ENCODE results near the gene PSMD3.

The PSMD3 gene

DNA sequence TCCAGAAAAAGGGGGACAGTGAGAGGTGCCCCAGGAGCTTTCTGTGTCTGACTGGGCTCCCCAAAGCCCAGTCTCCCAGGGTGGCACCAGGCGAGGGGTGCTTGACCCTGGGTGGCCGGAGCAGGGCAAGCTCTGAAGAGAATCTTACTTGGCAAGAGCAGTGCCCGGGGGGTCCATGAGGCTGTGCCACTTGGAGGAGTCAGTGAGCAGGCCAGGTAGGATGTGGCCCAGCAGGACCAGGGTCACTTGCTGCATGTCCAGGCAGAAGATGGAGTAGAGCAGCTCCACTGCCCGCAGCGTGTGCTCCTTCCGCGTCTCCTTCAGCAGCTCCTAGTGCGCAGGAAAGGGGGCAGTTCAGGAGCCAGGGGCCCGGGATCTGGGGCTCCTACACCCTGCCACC, 41.9 kb downstream of the PSMD3 start:
- DNase-seq (ENCODE audit: low spot score), result no peak

DNA sequence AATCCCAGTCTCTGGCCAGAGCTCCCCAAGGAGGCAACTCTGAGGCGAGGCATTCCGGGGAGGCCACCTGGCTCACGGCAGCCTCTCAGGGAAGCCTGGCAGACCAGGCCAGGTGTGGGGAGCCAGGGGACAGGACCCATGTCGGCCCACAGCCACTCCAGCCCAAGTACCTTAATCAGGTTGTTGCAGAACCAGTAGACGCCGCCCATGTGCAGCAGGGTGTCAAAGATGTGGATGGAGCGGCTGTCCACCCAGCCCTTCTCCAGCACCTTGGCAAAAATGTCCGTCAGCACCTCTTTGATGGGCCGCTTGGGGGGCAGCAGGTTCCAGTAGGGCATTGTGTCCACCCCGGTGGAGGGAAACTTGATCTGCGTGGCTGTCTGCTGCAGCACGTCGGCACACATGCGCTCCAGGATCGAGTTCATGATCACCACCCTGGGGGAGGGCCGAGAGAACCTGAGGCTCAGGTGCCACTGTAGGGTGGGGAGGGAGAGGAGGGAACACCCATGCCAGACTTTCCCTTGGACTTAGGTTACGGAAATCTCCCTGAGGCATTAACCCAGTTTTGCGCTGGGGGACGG, 42.4 kb downstream of the PSMD3 start:
- no peak for DNase-seq (ENCODE audit: low spot score)

DNA sequence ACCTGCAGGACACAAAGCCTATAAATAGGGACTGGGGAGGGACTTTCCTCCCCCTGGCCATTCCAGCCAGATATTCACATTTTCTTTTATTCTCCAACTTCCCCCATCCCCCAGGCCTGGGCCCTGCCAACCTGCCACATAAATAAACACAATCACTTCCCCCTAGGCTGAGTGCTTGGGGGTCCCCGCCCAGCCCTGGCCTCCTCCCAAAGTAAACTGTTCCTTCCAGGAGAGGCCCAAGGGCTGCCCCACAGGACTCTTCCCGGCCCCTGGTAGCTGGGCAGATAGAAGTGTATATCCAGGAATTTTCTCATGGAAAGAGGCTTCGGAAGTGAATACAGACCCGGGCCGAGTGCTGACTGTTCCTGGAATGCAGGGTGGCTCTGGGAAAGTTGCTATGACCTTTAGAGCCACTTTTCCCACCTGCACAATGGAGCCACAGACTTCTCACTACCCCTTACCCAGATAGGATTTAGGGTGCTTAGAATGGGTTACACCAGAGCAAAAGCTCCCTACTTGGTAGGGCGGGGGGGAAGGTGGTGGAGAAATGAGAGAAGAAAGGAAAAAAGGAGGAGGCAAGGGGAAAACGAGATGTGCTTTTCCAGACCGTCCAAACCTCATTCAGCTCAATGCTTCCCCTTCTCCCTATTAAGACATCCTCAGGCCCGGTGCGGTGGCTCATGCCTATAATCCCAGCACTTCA, 43.1 kb downstream of the PSMD3 start:
- DNase-seq (ENCODE audit: low spot score), result no peak

DNA sequence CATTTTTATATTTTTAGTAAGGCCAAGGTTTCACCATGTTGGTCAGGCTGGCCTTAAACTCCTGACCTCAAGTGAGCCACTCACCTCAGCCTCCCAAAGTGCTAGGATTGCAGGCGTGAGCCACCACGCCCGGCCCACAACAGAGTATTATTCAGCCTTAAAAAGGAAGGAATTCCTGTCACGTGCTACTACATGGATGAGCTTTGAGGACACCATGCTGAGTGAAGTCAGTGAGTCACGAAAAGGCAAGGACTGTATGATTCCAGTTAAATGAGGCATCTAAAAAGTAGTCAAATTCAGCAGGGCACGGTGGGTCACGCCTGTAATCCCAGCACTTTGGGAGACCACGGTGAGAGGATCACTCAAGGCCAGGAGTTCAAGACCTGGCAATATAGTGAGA, 44.3 kb downstream of the PSMD3 start:
- no peak for DNase-seq (ENCODE audit: low spot score)

DNA sequence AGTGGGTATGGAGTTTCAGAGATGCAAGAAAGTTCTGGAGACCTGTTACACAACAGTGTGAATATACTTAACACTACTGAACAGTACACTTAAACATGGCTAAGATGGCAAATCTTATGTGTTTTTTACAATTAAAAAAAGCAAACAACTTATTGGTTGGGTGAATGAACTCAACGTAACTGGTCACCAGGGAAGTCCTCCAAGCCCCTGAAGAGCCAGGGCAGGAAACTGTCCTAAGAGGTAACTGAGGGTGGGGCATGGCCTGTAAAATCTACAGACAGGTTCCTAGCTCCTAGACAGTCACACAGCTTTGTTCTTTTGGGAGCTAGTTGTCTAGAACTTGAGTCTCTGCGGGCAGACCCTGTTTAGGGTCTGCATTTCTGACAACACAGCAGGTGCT, 45.0 kb downstream of the PSMD3 start:
- no peak for DNase-seq (ENCODE audit: low spot score)

DNA sequence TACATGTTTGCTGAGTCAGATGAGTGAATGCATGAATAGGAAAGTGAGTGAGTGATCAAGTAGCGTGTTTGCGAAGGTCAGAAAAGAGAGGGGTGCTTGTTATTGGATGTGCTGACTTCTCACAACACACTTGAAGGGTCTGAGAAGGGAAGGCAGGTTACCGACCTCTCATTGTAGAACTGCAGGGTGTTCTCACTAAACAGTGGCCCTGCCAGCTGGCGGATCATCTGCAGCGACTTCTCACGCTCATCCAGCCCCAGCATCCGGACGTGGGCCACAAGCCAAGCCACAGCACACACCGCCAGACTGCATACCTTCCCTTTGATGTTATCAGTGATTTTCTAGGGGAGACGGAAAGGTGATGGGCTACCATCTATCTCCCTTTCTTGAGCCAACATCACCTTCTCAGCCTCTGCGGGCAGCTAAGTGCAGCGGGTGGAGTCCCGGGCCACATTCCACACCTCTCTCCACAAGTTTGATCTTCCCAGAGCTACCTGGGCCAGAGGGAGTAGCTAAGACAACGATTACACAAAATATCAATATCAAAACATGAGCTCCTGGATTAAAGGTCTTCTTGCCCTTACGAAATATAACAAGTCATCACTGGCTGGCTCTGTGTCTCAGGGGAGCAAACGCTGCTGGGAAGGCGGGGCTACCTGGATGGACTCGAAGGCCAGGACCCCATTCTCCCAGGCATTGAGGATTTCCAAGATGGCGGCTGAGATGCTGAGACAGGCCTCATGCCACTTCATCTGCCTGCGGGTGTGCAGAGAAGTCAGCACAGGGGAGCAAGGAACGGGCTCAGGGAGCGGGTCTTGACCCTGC, 45.6 kb downstream of the PSMD3 start:
- DNase-seq (ENCODE audit: low spot score), result no peak

DNA sequence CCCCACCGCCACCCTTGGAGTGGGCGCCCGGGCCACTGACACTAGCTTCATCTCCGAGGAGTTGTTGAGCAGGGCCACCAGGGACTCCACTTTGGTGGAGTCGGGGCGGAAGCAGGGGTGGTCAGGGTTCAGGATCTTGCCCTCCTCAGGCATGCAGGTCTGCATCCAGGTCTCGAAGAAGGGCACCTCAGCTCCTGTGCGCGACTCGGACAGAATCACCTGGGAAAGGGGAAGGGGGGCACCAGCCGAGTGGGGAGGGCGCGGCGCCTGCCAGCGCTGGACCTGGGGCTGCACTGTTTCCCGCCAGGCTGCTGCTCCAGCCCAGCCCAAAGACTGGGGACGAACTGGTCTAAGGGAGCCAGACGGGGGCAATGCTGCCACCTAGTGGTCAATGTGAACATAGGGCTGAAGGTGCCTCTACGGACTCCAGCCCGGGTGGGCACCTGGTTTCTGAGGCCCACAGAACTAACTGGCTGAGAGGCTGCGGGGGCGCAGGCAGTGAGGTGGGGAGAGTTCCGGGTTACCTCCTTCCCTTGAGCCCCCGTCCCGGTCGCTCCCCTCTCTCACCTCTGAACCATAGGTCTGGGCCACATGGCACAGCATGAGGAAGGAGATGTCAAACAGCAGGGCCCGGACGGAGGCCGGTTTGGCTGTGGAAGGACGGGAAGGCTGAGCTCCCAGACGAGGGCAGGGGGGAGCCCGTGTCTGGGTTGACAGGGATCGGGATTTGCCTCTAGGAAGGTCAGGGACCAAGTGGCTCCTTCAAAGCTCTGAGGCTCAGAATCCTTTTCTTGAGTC, 46.4 kb downstream of the PSMD3 start:
- DNase-seq (ENCODE audit: low spot score), result peak; percentile 94

DNA sequence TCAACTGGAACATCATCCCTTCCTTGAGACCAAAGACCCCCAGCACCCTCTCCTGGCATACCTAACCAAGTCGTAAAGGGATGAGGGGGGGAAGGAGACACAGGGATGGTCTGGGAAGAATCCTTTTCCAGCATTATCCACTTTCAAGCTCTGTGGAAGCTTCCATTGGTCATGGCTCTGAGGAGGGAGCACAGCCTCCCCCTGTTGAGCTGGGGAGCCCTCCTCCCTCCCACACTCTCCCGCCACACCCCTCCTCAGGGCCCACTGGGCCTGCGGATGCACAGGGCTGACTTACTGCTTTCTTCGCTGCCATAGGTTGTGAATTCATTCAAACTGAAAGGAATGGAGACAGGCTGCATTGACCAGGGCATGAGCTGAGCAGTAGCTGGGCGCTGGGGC, 47.0 kb downstream of the PSMD3 start:
- DNase-seq (ENCODE audit: low spot score), result no peak

DNA sequence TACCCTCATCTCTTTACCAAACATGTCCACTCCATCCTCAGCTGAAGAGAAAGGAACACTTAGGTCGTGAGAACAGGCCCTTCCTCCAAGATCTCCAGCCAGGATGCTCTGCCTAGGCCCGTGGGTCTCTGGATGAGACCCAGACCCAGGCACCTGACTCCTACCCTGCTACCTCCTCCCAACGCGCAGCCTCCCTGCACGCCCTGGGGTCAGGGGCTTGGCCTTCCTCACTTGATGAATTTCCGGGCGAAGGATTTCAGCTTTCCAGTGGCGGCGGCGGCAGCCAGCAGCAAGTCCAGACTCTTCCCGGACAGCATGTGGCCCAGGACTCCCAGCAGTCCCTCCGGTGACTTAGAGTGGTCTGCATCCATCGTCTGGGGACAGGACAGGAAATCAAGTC, 48.0 kb downstream of the PSMD3 start:
- DNase-seq (ENCODE audit: low spot score), result no peak

DNA sequence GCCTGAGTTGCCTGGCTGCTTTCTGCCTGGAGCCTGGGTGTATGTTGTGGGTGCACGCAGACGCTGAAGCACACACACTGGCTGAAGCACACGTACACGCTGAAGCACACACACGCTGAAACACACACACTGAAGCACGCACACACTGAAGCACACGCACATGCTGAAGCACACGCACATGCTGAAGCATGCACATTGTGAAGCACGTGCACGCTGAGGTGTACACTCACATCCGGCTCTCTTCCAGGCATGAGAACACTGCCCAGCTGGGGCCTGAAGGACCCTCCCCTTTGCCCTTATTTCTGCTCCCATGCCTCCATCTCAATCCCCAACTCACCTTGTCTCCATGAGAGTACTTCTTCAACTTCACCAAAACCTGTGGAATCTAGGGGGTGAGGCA, 51.1 kb downstream of the PSMD3 start:
- no peak for DNase-seq (ENCODE audit: low spot score)

DNA sequence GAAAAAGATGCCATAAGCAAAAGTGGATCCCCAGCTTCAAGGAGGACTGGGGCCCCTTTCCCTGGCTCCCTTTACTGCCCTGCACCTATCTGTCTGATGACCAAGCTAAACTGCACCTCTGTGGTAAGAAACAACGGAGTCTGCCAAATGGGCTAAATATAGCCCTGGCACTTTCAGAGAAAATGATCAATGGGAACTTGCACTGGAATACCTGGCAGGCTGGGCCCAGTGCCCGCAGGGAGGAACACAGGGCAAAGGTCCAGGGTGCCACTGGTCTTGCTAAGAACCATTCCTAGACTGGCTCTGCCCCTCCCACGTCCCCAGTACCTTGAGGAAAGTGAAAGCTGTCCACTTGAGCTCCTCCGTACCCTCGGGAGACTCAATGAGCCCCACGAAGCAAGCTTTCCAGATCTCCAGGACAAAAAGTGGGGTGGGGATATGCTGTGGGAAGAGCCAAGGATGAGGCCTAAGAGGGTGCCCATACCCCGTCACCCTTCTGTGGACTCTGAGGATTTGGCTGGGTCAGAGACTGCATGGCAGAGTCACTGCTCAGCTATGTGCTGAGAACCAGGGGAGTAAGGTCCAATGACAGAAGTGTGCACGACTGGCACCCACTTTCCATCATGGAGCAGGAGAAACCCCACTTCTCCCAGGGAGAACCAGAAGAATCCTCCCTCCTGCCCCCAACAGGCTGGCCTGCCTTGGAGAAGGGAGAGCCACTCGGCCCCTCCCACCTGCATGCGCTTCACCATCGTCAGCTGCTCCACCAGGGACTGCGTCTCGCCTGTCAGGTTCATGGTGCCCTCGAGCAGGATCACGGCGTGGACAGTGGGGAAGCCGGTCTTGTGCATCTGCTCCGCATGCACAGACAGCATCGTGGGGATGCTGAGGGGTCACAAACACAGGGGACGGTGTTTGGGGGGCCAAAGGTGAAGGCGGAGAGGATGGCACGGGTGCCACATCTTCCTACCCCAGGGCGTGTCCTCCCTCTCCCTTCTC, 52.0 kb downstream of the PSMD3 start:
- DNase-seq (ENCODE audit: low spot score), result no peak

DNA sequence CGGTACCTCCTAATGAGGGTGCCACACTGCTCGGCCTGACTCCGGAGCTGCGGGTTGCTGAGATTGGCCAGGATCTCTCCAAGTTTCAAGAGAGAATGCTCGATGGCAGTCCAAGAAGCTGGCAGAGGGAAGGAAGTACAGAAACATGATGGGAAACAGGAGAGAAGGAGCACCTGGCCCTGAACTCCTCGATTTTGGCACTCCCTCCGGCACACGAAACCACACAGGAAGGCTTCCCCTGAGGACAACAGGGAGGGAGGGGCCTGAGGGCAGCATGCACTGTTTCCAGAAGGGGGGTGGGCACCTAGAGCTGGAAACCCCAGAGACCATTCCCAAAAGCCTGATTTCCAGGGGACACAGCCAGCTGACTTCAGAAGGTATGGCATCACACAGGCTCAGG, 52.7 kb downstream of the PSMD3 start:
- no peak for DNase-seq (ENCODE audit: low spot score)

DNA sequence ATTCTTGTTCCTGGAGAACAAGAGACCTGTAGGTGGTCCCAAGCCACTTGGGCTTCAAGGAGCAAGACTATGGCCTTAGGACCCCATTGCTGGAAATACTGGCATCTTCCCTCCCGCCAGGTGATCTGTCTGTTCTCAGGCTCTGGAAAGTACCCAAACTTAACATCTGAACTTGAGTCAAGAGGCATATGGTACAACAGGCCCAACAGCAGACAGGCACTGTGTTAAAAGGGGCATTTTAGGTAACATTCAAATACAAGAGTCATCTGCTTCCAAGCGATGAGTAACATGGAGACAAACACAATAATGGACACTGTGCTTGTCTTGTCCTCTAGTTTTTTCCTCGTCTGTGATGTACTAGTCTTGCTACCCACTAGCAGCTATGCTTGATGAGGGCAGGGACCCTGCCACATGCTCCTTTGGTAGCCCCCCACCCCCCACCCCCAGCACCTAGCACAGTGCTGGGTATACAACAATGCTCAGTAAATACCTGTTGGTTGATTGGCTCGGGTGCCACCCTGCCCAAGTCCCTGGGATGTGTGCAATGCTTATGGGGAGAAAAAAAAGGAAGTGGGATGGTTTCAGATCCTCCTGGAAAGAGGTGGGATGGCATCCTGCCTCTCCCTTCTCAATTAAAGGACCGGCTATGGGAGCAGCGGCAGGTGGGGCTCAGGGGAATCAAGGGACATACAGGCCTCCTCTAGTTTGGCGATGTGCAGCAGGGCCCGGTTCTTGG, 54.0 kb downstream of the PSMD3 start:
- no peak for DNase-seq (ENCODE audit: low spot score)

DNA sequence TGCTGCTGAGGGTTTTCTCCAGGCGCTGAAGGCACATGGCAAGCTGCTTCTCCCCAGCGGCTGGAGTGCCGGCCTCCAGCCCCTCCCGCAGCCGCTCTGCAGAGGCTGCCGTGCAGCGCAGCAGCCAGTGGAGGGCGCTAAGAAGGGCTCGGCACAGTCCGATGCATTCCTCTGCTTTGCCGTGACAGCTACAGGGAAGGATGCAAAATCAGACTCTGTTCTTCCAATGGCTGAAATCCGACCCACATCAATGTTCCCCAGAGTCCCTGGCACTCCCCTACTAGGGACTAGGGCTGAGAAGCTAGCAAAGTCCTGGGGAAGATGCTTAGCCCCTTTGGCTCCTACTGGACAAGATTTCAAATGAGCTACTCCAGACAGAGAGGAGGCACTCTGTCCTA, 54.6 kb downstream of the PSMD3 start:
- DNase-seq (ENCODE audit: low spot score), result peak; percentile 79

DNA sequence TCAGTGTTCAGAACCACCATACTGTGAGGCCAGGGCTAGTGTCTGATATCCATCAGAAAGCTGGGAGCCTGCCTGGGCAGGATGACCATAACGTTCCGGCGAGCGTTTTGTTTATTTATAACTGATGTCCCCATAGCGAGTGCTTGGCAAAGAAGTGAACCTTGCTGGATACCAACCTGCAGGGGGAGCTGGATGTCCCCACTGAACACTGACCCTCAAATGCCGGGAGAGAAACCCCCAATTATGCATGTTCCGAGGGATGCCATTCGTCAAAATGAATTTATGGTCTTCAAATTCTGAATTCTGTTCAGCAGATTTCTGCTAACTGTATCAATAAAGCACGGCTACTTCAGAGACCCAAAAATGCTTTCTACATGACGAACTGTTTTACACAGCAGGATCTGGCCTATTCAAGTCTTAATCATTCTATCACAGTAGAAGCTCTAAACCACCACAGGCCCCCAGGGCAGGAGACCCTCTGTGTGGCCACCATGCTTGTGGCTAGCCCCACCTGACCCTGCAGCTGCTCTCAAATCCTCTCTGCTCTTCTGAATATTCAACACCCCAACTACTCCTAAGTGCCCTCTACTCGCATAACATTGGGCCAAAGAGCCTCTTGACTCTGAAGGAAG, 58.4 kb downstream of the PSMD3 start:
- peak; percentile 64 for DNase-seq (ENCODE audit: low spot score)

DNA sequence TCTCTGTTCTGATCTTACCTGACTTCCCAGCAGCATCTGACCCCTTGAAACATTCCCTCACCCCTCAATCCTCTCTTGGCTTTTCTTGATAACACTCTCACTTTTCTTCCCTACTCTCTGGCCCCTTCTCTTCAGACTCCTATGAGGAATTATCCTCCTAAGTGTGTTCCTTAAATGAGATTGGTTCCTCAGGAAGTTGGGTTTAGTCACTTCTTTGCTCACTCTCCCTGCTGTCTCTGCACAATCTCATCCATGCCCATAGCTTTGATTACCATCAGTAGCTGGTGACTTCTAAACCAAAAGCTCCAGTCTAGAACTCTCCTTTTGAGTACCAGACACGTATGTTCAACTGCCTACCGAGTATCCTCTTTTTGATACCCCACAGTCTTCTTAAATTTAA, 60.6 kb downstream of the PSMD3 start:
- DNase-seq (ENCODE audit: low spot score), result no peak
